HG02870 (cell line): ENCODE results near the gene SMIM21.

Experiments
- ATAC-seq: cut with Tn5 transposase; IDR thresholded peaks from one replicate; pipeline ENCODE4 v1.9.1; 2021; ENCODE audit warnings: mild to moderate bottlenecking, moderate library complexity; ENCODE audit not compliant: unreplicated experiment

SMIM21 gene

DNA sequence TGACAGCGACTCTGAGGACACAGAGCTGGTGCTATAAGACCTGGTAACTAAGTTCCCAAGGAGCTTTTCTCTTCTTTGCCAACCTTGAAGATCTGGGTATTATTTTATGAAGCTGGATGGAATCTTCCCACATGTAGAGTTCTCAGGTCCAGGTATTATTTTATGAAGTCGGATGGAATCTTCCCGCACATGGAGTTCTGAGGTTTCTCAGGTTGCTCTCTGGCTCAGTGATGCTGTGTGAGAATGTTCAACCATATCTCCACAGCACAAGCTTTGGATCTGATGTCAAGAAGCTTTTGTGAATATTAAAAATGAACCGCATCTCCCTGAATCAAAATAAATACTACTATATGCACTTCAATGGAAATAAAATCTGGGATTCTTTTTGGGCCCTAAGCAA is at the start of gene SMIM21:
TSS of gene SMIM21 (minus strand) at position 101 of the 400 bp plus-strand sequence. CDS start 140 bp downstream, outside the sequence.
- no peak for ATAC-seq

DNA sequence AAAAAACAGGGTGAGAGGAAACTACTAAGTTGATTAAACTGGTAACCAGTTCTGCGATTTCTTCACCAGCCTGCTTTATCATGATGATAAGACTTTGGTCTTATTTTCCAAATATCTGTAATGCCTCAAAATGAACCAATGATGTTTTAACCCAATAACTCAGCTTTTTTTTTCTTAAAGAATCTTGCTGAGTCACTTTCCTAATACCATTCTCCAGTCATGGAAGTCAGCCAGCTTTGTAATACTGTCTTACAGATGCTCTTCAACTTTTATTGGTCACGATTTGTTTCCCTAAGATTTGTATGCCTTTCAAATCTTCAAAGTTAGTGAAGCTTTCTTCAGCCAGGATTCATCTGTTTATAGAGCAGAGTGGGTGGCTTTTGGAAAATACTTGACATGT is 47.7 kb upstream of the SMIM21 start:
- no peak for ATAC-seq

DNA sequence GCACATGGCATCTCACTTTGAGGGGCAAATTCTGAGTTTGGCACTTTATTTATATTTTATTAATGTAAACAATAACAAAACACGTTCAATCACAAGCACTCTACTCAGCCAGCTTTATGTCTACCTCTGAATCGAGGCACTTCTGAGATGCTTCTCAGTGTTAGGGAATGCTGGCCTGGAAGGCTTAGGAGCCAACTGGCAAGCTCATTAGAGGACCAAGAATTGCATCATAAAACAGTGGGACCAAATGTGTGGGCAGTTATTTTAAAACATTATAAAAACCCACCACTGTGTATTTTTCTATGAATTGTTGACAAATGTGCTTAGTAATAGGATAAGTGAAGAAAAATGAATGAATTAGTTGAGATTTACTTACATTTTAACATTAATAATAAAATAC is 46.8 kb upstream of the SMIM21 start:
- no peak for ATAC-seq

DNA sequence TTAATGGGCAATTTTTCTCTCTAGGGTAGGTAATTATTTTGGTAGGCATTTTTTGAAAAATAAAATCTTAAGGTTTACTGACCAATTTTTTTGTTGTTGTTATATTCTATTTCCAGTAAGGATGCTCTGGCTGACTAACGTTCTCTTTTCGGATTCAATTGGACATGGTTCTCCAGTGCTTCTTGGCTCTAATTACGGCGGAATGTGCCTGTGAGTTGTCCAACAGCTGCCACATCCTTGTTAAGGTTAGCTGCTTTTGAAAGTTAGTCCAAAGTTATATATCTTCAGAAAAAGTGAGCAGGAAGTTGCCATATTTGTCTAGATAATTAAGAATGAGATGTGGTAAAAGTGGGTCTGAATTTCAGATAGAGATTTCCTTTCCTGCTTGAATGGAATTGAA is 45.8 kb upstream of the SMIM21 start:
- ATAC-seq = no peak

DNA sequence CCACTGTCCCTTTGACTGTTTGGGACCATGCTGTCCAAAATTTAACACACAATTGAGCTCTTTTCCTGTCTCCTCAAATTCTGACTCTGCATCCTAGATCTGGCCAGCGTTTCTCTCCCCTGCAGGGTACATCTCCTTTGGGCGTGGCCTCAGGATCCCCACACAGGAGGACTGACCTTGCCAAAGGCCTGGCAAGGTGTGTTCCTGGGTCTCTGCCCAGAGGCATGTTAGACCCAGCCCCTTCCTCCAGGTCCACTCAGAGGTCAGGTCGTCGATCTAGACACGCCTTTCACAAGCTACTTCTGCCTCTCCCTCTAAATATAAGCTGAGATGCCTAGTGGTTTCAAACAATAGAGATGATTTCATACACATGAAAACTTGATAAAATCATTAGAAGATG is 45.4 kb upstream of the SMIM21 start:
- no peak for ATAC-seq

DNA sequence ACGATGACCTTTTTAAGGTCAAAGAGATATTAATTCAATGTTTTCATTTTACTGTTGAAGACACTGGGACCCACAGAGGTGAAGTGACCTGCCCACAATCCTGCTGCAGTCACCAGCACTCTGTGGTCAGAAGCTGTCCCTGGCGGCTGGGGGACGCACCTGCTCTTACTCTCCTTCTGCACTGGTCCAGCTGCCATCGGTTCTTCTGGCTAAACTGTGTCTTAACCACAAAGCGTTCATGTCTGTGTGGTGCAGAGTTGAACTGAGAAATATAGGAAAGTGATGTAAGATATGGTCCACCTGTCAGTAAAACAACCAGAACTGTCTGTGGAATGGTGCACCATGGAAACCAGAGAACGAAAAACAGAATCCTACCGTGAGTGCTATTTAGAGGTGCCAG is 44.9 kb upstream of the SMIM21 start:
- no peak for ATAC-seq

DNA sequence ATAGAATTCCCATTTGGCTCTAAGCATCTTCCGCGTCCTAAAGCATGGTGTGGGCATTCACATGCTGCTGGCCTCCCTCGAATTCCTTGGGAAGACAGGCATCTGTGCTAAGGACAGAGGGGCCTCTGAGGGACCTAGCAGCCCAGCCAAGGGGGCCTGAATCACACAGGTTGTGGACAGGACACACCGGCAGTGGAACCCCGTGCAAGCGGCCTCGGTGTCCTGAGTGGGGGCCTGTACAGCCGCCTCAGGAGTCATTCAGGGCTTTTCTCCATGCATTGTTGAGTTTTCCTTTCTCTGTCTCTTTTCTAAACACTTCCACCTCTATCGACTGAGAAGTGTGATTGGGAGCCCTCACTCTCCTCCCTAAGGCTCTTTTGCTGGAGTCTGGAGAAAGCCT is 44.3 kb upstream of the SMIM21 start:
- no peak for ATAC-seq

DNA sequence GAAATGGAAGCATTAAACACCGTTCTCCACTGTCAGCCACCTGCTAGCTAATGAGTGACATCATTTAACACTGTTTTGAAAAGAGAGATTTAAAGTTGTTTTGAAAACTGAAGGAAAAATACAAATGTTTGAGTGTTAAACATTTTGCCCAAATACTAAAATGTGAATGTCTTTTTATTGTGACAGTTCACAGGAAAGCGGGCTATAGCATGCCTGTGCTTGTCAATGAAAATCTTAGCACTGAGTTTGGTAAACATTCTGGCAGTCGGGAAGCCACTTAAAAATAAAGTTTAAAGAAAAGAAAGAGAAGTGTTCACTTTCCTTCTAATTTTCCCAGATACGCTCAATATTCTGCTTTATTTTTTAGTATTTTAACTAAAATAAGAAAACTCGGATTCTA is 40.3 kb upstream of the SMIM21 start:
- no peak for ATAC-seq

DNA sequence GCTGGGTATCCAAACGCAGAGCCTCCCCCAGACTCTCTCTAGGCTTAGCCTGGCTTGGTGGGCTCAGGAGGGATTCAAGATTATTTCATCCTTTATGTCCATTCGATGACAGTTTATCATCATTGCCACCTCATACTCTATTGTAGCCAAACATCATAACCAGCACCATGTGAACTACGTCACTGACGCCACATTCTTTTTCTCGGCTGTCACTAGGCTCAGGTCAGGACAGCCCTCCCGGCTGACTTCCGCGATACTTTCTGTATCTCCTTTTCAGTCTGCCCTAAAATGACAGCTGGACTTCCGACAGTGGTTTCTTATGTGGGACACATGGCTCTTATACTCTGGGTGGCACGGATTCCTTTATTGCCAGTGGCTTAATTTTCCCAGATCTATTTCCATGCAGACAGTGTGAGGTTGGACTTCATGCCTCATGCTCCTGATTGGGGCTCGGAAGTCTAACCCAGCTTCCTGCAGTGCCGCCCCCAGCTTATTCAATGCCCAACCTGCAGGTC is 39.8 kb upstream of the SMIM21 start:
- ATAC-seq = no peak

DNA sequence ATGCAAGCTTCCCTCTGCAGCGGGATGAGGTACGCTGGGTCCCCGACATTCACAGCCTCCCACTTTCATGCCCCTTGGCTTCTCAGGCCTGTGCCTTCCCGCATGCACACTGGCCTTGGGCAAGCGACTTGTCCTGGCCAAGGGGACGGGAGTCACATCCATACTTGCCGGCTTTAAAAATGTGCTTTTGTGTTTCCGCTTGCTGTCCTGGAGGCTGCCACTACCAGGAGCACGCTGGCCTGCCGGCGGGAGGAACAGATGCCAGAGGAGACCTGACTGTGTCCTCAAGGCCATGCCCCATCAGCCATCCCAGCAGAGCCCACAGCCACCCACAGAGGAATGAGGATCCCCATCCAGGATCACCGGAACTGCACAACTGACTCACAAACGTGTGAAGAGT is 36.9 kb upstream of the SMIM21 start:
- no peak for ATAC-seq

DNA sequence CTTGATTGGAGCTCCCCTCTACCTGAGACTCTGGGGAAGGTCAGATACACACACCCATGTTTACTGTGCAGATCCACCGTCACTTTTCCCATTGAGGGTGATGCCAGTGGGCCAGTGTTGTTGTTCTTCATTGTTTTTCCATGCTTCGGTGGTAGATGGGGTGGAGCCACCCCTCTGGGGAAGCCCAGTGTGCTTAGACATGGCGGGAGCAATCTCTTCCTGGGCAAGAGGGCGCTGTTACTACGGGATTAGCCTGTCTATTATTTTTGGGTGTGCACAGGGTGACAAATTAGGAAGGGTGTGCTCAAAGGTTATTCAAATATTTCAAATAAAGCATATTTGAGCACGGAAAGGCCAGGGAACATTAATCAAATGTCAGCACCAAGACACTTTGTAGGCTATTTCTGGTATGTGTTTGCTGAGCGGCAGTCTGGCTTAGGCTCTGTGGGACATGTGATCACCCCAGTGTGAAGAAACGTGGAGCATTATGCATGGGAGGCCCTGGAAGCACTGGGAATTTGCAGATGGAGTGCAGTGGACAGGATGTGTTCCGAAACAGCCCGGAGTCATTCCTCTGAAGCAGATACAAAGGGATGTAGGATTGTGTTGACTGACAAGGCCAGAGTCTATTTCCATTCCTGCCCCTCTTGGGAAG is 34.8 kb upstream of the SMIM21 start:
- ATAC-seq = no peak

DNA sequence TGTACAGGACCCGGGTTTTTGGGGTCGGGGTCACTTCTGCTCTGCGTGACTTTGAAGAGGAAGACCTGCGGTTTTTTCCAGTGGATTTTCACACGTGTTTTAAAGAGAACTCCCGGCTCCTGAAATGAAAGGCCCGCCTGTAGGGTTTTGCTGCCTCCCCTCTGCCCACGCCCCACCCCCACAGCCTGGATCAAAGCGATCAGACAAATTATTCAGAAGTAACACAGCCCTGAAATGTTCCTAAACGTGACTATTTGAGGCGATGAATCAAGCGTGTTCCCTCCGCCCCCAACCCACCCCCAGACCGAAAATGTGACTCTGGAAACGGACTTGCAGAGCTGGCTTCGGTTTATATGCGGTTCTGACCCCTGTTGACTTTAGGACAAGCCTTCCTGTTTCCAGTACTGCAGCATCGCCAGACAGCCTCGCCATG is 28.7 kb upstream of the SMIM21 start:
- ATAC-seq = no peak

DNA sequence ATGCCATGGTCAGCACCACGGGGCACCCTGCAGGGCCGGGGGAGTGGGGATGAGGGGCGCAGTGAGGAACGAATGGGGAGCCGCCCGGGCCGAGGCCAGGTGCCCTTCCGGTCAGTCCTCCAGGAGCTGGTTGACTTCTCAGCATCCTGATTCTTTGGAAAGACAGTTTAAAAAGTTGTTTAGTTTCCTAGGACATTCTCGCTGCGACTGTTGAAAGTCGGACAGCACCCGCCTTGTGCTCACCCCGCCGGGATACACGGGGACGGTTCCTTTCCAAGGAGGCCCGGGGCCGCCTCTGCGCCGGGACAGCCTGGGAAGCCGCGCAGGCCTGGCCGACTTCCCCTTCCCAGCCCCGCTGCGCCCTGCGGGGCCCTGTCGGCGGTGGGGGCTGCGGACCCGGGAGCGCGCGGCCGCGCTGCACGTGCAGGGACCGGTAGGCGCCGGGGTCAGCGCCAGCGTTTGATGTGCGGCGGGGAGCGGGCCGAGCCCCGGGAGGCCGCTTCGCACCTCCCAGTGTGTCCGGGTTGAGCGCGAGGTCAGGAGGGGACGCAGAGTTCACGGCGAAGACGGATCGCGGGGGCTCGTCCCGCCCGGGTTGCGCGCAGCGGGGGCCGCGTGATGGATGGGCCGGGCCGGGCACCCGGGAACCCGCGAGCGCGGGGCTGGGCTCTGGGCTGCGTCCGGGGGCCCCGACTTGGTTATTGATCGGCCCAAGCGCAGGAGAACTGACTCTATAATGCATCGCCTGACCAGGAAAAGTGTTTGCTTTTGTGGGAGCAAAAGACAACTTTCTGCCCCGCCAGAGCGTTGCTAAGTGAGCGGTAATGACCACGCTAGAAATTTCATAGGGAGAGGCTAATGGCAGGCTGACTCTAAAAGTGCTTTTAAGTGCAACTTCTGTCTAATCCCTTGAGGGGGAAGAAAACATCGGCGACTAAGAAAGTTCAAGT is 28.0 kb upstream of the SMIM21 start:
- no peak for ATAC-seq

DNA sequence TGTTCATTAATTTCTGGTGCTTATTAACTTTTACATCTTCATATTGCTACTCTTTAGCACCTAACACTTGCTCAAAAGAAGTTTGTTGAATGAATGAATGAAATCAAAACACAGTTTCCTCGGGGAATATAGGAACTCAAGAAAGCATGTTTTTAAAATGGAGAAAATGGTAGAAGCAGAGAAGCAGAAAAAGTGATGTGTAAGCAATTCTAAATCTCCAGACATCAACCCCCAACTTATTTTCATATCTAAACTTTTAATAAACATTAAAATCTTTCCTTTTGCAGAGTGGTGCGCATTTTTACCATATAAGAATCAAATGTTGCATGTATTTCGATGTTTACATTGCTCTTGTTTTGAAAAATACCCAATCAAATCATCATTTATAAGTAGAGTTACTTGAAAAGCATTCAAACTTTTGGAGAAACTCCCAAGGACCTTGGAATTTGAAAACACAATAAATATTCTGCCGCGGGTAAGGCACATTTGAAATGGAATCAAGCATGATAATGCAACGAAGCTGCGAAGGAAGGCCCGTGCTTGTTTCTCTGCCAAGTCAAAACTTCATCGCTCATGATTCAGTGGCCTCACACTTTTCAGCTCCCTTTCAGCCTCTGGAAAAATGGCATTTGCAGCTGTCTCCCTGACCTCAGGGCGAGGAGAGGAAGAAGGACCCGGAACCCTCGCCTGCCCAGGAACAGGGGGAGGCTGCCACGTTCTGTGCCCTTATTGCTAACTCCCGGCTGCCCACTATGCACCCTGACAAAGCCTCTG is 26.7 kb upstream of the SMIM21 start:
- no peak for ATAC-seq

DNA sequence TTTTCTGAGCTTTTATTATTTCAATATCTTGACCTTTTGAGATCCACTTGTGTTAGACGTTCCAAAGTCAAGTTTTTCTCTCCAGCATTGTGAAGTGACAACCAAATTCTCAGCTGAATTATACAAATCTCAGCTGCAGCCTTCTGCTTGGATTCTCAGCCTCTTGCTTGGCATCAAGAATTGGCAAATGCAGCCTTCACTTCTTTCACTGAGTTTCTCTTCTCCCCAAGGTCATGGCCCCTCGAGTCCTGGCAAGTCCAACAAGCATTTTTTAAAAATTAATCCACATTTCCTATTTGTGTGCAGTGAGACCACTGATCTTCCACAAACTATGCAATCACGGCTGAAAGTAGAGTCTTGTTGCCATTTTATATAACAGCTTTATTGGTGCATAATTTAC is 23.4 kb upstream of the SMIM21 start:
- ATAC-seq = no peak

DNA sequence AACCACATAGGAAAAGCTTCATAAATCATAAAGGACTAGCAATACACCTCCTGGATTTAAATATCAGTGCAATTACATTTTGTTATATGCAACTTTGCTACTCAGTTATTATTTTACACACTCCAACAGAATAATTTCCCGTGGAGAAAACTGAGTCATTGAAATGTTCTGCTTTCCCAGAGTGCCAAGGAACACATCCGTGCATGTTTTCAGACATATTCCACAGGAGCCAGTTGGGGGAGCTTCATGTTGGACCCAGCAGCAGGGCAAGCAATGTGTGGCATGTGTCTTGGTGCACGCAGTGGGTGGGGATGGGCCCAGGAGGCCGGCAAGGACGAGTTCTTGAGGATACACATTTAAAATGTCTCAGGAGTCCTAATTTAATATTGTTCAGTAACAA is 14.4 kb upstream of the SMIM21 start:
- ATAC-seq = no peak

DNA sequence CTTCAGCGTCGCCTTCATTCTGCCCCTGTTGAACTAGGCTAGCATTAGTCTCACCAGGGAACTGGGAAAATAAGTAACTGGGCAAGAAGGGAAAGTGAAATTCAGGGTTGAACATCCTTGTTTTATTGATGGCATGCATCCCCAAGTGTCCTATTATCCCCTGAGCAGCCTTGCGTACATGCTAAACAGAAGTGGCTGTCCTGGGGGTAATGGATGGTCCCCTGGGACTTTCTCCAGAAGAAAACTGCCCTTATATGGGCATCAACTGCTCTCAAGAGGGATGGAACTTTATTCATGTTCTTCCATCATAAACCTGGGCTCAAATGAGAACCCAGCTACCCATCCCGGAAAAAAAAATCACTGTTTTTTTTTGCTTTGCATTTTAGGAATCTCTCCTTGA is 11.8 kb upstream of the SMIM21 start:
- ATAC-seq = no peak

DNA sequence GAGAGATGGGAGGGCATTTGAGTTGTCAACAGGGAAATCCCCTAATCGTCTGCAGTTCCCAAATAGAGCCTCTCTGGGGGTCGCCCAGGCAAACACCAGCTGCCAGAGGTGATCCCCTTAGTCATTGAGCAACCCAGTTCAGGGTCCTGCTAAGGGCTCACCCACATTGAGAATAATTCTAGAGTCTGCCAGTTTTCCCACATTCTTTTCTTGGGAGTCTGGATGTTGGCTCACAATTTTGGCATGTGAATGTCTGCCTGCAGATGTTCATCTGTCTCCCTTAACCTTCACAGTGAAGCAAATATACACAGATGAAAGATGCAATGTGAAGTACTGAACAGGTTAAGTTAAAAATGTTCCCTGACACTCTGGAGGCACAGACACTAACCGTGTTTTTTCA is 11.4 kb upstream of the SMIM21 start:
- no peak for ATAC-seq

DNA sequence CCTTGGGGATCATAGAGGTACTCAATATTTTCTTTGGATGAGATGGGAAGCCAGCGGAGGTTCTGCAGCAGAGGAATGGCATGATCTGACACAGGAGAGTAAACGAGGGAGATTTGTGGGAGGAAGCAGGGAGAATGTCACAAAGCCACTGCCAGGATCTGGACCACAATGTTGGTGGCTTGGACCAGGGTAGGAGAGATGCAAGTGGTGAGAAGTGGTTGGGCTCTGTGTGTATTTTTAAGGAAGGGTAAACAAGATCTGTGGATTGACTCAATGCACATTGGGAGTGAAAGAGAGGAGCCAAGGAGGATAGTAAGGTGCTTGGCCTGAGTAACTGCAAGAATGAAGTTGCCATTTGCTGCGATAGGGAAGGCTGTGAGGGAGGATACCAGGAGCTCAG is 10.5 kb upstream of the SMIM21 start:
- no peak for ATAC-seq

DNA sequence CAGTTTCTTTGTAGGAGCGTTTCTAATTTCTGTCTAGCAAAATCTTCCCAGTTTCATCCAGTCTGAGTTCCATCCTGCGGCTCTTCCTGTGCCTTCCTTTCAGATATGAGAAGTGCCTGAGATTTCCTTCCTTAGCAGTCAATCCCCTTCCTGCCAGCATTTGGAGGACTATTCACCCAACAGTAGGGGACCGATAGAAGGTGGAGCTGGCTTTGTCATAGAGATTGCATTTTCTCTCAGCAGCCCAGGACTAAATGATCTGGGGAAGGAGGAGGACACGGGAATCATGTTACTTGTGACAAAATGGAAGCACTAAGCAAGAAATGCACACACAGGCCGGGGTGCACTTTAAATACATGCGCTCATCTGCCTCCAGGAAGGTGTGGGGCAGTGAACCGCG is 5.6 kb upstream of the SMIM21 start:
- ATAC-seq = no peak

DNA sequence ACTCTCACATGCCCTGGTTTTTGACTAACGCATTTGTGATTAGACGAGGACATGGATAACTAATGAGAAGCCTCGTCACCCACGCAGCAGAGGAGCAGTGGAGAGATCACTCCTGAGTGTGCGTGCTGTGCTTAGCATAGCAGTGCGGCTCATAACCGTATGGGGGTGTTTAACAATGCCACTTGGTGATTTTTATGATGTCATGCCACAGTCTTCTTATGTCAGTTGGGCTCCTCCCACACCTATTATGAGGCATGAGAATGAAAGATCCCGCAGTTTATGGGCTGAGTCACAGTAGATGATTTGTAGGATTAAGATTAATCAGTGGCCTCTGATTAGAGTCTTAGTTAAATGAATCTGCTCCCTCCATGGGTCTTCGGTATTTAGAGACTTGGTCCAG is 2.5 kb upstream of the SMIM21 start:
- no peak for ATAC-seq
